ENCODE results near the gene C14orf180. TPM values are rescaled to one million over a fixed set of nuclear protein-coding genes. Genes with fewer than 3 reads are reported as not detected.

Gene C14orf180
- total RNA-seq, 1 donor from 2014 or later, result 0.14 TPM

DNA sequence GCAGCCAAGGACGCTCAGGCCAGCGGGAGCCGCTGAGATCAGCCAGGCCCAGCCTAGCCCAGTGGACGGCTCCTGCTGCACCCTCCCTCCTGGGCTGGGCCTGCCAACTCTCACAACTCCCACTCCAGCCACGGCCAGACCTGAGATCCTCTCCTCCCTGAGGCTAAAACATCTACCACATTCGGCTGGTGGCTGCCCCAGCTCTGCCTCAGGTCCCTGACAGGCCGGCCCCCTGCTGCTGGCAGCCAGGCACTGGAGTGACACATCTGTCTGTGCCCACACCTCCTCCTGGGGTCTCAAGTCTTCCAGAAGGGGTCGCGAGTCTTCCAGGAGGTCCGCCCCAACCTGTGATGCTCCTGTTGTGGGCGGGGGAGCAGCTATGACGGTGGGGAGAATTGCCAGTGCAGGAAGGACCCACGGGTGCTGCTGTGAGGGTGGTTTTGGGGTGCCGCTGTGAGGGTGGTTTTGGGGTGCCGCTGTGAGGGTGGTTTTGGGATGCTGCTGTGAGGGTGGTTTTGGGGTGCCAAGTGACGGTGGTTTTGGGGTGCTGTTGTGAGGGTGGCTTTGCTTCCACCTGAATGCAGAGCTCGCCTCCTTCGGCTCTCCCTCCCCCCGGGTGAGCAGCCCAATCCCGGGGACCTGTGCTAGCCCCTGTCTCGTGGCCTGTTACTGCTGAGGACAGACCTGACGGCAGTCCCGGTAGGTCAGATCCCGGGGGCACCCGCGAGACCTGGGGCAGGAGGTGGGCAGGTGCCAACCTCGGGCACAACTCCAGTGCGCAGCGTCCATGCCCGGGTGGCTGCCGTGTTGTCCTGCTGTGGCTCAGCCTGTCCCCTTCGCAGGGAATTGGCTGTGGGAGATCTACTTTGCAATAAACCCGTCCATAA, 27.5 kb upstream of the C14orf180 start:
- Histone ChIP-seq H3K4me1 (no peaks in the 10 kb centered on the region), H3K4me3 (no peak overlapping the region), H3K27ac (no peak overlapping the region), H3K27me3 (peaks cover 24% of the 10 kb centered on the region), H3K9me3 (no peaks in the 10 kb centered on the region), H3K36me3 (no peaks in the 10 kb centered on the region)
- peak; percentile 66 for DNase-seq
- intact Hi-C loops (cut with DNase I), result no loop called here
- no peak for ATAC-seq
- TF ChIP-seq, protein P1, sequence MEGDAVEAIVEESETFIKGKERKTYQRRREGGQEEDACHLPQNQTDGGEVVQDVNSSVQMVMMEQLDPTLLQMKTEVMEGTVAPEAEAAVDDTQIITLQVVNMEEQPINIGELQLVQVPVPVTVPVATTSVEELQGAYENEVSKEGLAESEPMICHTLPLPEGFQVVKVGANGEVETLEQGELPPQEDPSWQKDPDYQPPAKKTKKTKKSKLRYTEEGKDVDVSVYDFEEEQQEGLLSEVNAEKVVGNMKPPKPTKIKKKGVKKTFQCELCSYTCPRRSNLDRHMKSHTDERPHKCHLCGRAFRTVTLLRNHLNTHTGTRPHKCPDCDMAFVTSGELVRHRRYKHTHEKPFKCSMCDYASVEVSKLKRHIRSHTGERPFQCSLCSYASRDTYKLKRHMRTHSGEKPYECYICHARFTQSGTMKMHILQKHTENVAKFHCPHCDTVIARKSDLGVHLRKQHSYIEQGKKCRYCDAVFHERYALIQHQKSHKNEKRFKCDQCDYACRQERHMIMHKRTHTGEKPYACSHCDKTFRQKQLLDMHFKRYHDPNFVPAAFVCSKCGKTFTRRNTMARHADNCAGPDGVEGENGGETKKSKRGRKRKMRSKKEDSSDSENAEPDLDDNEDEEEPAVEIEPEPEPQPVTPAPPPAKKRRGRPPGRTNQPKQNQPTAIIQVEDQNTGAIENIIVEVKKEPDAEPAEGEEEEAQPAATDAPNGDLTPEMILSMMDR (IDR thresholded peaks at IDR 0.05), result no peak

DNA sequence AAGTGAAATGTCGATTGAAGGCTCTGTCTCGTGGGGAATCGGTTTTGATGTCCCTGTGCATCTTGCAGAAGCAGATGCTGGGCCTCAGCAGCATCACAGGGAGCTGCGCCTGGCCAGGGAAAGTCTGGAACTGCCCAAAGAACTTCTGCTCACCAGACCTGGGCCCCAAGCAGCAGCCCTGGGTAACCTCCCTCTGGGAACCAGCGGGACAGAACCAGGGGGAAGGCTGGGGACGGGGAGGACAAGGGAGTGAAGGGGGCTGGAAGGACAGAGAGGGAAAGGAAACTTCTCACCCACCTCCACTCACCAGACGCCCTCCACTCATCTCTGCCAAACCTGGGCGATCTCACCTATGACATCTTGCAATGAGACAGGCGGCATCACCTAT, 26.8 kb upstream of the C14orf180 start:
- Histone ChIP-seq H3K27ac (no peak overlapping the region), H3K4me1 (no peaks in the 10 kb centered on the region), H3K4me3 (no peak overlapping the region), H3K27me3 (peaks cover 23% of the 10 kb centered on the region), H3K9me3 (no peaks in the 10 kb centered on the region), H3K36me3 (no peaks in the 10 kb centered on the region)
- intact Hi-C loops (cut with DNase I), result no loop called here
- TF ChIP-seq, protein P1 (IDR thresholded peaks at IDR 0.05), result no peak
- no peak for DNase-seq
- ATAC-seq, result no peak

DNA sequence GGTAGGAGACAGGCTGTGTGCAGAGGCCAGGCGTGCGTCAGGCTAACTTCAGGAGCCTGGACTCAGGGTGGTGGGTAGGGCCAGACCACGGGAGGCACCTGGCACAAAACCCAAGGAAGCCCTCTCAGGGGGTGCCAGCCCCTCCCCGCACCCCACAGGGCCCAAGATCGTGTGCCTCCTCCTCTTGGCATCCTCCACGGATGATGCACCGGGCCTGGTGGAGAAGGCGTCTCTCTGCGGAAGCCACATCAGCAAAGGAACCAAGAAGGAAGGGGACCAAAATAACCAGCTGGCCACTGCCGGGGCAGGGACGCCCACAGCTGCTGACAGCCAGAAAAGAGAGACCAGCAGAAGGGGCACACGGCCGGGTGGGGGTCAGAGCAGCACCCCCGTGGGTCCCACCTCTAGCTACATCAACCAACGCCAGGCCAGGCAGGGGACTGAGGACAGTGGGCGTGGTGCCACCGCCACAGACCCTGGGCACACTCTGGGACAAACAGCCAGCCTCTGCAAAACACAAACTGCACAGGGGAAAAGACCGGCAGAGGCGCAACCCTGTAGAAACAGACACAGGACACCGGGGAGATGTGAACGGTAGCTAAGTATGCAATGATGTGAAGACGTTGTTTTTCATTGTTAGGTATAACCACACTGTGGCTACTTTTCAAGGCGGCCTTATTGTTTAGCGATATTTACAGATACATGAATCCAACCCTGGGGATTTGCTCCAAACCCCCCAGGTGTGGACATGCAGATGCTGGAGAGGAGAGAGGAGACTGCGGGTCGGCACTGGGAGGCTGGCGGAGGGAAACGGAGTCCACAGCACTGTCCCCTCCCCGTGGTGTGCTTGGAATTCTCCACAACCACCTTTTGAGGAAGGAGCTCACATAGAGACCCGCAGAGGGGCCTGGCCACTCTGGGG, 26.1 kb upstream of the C14orf180 start:
- DNase-seq, result peak; percentile 51
- Histone ChIP-seq H3K27ac (no peak overlapping the region), H3K4me3 (no peak overlapping the region), H3K27me3 (peaks cover 23% of the 10 kb centered on the region), H3K4me1 (no peaks in the 10 kb centered on the region), H3K36me3 (no peaks in the 10 kb centered on the region), H3K9me3 (no peaks in the 10 kb centered on the region)
- no peak for ATAC-seq
- TF ChIP-seq, protein P1 (IDR thresholded peaks at IDR 0.05), result no peak
- intact Hi-C loops (cut with DNase I), result no loop called here

DNA sequence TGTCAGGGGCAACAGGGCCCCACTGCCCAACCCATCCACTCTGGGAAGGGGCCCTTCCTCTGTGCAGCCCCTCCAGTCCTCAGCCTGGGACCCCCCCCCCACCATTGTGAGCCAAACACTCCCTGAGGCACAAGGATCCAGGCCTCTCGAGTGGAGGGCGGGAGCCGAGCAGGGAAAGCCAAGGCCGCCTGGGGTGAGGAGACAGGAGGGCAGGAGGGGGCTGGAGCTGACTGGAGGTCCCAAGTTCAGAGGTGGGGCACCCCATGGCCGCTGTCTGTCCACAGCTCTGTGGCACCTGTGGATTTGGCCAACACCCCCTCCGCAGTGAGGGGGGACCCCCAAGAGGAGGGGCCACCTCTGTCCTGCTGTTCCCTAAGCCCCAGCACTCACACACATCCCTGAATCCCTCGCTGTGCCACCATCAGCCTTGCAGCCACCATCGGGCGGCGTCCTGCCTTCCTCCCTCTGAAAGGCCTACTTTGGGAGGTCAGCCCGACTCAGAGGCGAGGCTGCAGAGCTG, 25.4 kb upstream of the C14orf180 start:
- no peaks in the 10 kb centered on the region for H3K9me3 ChIP-seq
- intact Hi-C loops (cut with DNase I), result no loop called here
- H3K27ac ChIP-seq, result no peak overlapping the region
- ATAC-seq (no peak), DNase-seq (peak; percentile 60)
- peaks cover 23% of the 10 kb centered on the region for H3K27me3 ChIP-seq
- TF ChIP-seq, protein P1 (IDR thresholded peaks at IDR 0.05), result no peak
- H3K36me3 ChIP-seq, result no peaks in the 10 kb centered on the region
- H3K4me1 ChIP-seq, result no peaks in the 10 kb centered on the region
- H3K4me3 ChIP-seq, result no peak overlapping the region

DNA sequence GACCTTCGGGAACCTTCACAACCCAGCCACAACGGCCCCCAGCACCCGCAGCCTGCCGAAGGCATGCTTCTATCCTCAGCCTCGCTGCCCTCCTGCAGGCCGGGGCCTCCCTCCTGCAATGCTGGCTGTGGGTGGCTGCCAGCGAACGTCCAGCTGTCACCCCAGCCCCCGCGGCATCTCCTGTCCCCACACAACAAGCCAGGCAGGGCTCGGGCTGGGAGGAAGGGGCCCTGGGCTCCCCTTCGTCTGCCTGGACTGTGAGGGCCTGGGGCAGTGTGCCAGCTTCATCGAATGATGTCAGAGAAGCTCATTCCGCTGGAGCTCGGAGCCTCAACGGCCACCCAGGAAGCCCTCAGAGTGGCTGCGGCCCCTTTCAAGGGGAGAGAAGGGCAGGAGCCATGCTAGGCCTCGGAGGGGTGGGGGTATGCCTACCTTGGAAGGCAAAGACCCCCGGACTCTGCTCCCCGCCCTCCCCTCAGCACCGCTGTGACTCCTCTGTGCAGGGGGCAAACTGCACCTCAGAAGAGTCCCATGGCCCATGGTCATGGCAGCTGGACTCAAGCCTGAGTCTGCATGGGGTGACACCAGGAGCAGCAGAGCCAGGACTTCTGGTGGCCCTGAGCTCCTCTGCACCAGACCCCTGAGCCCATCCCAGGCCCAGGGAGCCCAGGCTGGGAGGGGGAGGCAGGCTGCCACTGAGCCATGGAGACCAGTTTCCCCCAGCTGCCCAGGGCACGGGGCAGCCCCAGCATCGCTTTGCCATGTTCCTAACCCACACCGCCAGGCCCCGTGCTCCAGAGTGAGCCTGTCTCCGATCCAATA, 24.7 kb upstream of the C14orf180 start:
- Histone ChIP-seq H3K27me3 (peaks cover 23% of the 10 kb centered on the region), H3K4me3 (no peak overlapping the region), H3K4me1 (no peaks in the 10 kb centered on the region), H3K9me3 (no peaks in the 10 kb centered on the region), H3K27ac (no peak overlapping the region), H3K36me3 (no peaks in the 10 kb centered on the region)
- ATAC-seq, result no peak
- intact Hi-C loops (cut with DNase I), result no loop called here
- peak; percentile 34 for DNase-seq
- TF ChIP-seq, protein P1 (IDR thresholded peaks at IDR 0.05), result no peak
